ENCODE data around the gene NAP1L4.

NAP1L4 gene

DNA sequence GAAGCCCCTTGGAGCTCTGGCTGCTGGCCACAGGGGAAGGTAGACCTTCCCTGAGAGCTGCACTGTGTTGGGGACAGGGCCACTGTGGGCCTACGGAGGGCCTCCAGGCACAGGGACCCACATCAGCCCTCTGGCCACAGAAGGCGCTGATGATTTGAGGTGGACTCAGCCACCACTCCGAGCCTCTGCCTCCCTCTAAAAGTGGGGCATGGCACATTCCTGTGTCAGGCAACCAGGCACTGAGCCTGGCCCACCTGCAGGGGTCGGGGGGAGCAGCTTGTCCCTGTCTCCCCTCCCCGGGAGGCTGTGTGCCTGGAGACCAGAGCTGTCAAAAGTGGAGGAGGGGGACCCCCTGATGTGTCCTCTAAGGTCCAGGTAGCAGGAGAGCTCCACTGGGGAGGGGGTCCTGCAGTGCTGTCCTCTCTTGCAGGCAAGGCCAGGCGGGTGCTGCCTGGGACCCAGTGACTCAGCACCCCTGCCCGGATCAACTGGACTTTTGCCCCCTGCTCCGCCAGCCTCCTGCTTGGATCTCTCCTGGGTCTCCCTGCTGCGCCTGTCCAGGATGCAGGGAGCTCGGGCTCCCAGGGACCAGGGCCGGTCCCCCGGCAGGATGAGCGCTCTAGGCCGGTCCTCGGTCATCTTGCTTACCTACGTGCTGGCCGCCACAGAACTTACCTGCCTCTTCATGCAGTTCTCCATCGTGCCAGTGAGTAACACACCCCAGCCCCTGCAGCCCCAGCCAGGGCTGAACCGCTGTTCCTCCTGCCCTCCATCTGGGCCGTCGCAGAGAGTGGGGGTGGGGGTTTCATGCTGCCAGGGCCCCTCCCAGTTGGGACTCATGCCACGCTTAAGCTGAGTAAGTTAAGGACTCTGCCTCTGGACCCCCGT is 89.1 kb downstream of the NAP1L4 start:
- H3K27ac ChIP-seq: peak overlapping the region; percentile 54; the same call in 1 of the 2 replicates
- TF ChIP-seq, protein P1, sequence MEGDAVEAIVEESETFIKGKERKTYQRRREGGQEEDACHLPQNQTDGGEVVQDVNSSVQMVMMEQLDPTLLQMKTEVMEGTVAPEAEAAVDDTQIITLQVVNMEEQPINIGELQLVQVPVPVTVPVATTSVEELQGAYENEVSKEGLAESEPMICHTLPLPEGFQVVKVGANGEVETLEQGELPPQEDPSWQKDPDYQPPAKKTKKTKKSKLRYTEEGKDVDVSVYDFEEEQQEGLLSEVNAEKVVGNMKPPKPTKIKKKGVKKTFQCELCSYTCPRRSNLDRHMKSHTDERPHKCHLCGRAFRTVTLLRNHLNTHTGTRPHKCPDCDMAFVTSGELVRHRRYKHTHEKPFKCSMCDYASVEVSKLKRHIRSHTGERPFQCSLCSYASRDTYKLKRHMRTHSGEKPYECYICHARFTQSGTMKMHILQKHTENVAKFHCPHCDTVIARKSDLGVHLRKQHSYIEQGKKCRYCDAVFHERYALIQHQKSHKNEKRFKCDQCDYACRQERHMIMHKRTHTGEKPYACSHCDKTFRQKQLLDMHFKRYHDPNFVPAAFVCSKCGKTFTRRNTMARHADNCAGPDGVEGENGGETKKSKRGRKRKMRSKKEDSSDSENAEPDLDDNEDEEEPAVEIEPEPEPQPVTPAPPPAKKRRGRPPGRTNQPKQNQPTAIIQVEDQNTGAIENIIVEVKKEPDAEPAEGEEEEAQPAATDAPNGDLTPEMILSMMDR (conservative IDR thresholded peaks at IDR 0.05): no peak

DNA sequence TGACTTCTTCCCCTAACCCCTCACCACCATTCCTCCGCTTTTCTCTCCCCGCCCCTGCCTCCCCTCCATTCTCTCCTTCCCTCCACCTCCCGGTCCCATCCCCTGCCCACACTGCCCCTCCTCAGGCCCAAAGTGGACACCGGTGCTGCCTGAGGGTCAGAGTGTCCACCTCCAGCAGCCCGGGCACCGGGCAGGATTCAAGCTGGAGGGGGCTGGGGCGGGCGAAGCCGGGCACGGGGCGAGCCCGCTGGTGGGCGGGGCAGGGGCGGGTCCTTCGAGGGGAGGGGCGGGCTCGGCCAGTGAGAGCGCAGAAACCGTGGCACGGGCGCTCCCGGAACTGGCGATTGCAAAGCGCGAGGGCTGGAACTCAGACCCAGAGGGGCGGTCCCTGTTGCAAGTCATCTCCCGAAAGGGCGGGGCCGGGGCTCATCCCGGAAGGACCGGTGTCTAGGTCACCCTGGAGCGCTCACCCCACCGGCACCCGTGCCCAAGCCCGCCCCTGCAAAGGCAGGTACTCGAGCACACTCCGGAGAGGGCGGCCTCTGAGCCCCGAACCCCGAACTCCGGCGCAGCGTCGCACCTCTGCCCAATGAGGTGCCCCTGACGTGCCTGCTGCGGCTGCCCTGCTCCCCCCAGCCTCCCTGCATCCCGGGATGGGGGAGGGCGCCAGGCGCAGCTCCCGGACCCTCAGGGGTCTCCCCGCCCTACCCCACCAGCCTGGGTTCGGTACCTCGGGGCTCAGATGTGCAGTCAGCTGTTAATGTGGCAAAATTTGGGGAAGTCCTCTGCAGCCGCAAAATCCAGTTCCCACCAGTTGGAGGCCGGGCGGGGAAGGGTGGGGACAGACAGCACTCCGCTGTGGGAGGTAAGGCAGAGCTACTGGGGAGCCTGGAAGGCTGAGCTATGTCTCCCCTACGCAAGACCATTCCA is 90.0 kb downstream of the NAP1L4 start:
- H3K27ac ChIP-seq: peak overlapping the region; percentile 54
- TF ChIP-seq, protein P1 (conservative IDR thresholded peaks at IDR 0.05): no peak

DNA sequence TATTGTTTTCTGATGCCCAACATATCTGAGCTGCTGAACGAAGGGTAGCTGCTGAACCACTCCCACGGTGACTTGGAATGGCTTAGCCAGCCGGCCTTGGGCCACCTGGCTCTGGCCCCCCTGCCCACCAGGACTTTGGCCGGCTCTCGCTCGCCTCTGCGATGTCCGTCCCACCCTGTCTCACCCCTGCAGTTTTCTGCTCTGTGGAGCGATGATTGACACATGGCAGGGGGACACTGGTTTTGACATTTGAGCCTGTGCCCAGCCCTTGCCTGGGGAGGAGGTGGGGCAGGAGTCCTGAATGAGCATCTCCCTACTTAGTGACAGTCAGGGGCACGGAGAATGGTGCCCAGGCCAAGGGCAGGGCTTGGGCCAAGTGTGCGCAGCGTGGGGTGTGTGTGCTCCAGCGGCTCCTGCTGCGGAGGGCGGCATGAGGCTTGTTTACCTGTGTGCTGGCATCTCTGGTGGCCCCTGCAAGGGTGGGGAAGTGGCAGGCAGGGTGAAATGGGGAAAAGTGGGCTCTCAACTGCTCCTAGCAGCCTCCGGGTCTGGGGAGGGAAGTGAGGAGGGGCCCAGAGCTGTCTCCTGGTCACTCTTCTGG is 90.8 kb downstream of the NAP1L4 start:
- peak overlapping the region; percentile 54 for H3K27ac ChIP-seq
- TF ChIP-seq, protein P1 (conservative IDR thresholded peaks at IDR 0.05): no peak

DNA sequence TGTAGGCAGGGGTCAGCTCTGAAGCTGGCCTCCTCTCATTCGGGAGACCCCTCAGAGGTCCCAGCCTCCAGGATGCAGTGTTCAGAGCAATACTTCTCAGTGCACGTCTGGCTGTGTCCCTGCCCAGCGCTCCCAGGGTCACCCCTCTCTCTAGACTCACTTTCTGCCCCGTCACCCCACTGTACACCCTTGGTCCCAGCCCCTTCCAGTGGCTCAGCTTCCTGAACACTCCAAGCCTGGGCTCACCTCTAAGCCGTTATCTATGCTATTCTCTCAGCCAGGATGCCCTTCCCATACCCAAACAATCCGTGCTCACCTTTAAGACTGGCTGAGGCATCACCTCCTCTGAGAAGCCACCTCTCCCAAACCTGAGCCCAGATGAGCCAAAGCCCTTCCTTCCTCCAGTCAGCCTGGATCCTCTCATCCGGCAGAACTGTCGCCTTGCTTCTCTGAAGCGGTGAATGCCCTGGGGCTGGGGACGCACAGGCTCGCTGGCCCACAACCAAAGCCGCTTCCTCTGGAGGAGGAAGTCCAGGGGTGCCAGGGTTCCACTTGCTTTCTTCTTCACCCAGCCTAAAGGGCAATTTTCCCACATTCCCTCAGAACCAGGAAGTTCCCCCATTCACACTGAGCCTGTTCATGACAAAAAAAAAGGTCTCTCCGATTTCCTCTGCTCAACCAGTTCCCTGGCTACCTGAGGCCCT is 92.9 kb downstream of the NAP1L4 start:
- no peak overlapping the region for H3K27ac ChIP-seq
- TF ChIP-seq, protein P1 (conservative IDR thresholded peaks at IDR 0.05): no peak

DNA sequence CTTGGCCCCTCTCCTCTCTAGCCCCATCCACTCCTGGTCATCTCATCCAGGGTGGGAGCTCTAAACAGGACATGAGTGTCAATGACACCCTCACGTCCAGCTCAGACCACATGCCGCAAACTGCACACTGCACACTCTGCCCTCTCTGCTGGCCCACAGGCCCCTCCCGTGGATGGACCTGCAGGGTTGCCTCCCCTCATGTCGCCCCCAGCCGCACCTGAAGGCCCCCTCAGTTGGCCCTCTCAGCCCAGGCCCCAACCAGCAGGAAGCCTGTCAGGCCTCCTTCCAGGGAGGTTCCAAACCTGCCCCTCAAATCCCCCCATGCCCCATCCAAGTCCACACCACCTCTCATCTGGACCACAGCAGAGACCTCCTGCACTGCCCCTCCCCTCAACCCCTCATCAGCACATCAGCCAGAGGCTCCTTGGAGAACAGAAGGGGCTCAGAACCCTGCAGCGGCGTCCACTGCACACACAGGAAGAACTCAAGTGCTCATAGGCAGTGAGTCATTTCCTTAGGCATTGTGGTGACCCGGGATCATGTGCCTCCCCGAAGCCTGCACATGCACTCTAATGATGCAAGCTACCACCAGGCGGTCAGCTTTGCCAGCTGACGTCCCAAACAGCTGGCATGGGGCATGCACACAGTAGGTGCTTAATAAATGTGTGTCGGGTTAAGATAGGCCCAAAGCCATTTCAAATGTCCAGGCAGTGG is 93.6 kb downstream of the NAP1L4 start:
- TF ChIP-seq, protein P1 (conservative IDR thresholded peaks at IDR 0.05): no peak
- H3K27ac ChIP-seq: no peak overlapping the region

DNA sequence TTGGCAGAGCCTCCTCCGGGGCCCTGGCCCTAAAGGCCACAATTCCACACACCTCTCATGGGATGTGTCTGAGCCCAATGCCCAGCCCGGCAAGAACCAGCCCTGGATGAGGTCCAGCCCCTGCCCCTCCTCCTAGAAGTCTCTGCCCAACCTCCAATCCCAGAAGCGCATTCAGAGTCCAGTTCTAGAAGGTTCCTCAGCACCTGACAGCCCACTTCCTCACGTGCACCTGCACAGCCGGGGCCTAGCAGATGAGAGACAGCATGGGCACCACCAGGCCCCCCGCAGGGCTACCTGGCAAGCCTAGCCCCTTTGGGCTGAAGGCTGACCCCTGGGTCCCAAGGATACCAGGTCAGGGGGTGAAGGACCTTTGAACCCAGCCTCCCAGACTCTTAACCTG is 95.1 kb downstream of the NAP1L4 start:
- TF ChIP-seq, protein P1 (conservative IDR thresholded peaks at IDR 0.05): no peak
- H3K27ac ChIP-seq: no peak overlapping the region
